Stimulated activated CD8-positive, alpha-beta memory T cell treated with anti-CD3 and anti-CD28 coated beads, Interleukin-15, amount 100 ng/mL, for 24 hours (primary cell): Measurements from ENCODE around the gene MID1IP1.

ENCODE experiments used
- DNase-seq: peaks from one replicate; pipeline ENCODE4 v3.0.0-alpha.2; 2020; ENCODE audit warnings: low read depth

MID1IP1 gene, protein sequence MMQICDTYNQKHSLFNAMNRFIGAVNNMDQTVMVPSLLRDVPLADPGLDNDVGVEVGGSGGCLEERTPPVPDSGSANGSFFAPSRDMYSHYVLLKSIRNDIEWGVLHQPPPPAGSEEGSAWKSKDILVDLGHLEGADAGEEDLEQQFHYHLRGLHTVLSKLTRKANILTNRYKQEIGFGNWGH

GRCh38 chrX:38800981-38801845, at the start of gene MID1IP1:
TSS of gene MID1IP1 (plus strand) at chrX:38801459. CDS start at chrX:38804947, 3,488 bp downstream.
- no peak for DNase-seq

GRCh38 chrX:38754102-38754790, 47.0 kb upstream of the MID1IP1 start:
- no peak for DNase-seq

DNA sequence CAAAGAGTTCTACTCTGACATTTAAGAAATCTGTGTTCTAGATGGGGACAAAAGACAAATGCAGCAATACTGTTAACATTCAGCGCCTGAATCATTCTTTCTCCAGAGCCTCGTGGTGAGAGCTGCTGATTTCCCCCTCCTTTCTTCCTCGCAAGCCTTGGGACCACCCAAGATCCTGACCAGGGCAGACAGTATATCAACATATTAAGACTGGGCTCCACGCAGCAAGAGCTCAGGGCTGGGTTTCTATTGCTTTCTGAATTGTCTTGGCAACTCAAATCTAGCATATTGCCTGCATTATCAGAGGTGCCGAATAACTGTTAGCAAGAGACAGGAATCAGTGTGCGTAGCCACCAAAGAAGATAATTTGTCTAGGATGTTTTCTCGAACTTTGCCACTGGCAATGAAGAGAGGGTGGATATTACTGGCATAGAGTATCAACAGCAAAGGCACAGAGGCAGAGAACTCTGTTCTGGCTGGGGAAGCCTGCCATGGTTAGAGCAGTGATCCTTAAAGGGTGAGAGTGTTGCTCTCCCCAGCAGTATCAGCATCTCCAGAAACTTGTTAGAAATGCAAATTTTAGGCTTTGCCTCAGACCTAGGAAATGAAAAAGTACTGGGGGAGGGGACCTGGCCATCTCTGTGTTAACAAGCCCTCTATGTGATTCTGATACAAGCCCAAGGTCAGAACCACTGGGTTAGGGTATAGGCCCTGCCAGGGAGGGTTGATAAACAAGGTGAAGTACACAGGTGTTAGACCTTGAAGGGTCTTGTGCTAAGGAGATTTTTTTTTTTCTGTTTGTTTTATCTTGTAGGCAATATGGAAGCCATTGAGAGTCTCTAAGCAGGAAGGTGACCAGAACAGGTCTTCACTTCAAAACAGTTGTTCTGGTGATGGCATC, 46.2 kb upstream of the MID1IP1 start:
- no peak for DNase-seq

- DNase-seq, result no peak
Measured at GRCh38 chrX:38760883-38761282, 40.4 kb upstream of the MID1IP1 start.

- DNase-seq, result no peak
Measured at GRCh38 chrX:38768079-38768478, 33.2 kb upstream of the MID1IP1 start.

DNA sequence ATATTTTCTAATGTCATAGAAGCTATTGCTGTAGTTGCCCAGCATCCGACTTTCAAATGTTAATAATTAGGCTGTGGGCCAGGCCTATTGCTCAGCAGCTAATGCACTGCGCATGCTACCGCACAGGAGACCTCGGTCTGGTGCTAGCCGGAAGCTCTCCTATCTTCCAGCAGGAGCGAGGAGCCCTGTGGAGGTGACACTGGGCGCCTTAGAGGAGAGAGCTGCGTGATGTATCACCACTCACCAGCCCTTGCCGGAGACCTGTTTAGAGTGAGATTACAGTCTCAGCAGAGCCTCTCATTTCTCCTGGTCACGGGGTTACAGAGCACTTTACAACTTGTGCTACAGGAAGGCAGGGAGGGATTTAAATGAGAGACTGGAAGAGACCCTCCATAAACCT, 31.1 kb upstream of the MID1IP1 start:
- DNase-seq, result no peak

DNA sequence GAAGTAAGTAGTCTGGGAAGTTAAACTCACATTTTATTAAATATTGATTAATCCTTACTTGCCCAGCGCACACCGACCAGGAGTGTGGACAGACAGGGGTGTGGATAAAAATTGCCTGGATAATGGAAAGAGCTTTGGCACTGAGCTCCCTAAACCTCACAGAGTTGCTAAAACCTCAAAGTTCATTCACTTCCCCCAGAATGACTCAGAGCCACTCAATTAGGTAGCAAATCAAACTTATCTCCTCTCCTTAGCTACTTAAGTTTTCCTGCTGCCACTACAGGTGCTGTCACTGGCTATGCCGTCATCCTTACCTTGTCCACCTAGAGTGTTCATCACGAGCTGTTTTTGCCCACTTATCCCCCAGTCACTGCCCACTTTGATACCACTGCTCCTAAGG, 27.0 kb upstream of the MID1IP1 start:
- DNase-seq, result no peak

- no peak for DNase-seq
Measured at GRCh38 chrX:38796946-38797345, 4.3 kb upstream of the MID1IP1 start.

- no peak for DNase-seq
Measured at GRCh38 chrX:38798956-38799355, 2.3 kb upstream of the MID1IP1 start.

GRCh38 chrX:38799995-38800580, 1.2 kb upstream of the MID1IP1 start:
- DNase-seq, result no peak

GRCh38 chrX:38803243-38803587, 2.0 kb downstream of the MID1IP1 start:
- no peak for DNase-seq

GRCh38 chrX:38803588-38804431, 2.6 kb downstream of the MID1IP1 start:
- DNase-seq, result no peak

DNA sequence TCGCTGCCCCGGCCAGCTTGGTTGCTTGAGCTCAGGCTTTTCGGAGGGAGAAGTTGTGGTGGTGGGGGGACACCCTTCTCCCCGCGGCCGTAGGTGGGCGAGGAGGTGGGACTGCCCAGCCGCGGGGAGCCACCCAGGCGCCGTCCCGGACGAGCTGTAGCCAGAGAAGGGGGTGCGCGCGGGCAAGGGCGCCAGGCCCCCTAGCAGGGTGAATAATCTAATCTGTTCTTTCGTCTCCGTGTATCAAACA, 3.1 kb downstream of the MID1IP1 start:
- DNase-seq, result no peak

GRCh38 chrX:38804682-38805431, 3.6 kb downstream of the MID1IP1 start:
- no peak for DNase-seq

GRCh38 chrX:38805432-38806389, 4.5 kb downstream of the MID1IP1 start:
- no peak for DNase-seq

- no peak for DNase-seq
Measured at GRCh38 chrX:38806875-38807621, 5.8 kb downstream of the MID1IP1 start.

DNA sequence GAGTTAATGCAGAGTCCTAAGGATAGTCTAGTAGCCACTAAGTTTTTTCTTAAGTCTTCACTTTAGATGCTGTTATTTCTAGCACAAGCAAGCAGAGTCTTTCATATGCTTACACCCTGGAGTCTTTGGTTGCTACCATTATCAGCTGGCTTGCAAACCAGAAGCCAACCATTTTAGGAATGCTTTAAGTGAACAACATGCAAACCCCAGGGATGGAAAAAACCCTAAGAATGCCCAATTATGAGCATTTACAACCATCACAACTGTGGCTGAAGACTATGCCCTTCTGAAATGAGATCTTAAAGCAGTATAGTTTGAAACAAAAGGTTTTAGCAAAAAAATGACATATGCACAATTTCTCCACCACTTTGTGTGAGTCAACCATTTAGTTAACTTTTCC, 6.6 kb downstream of the MID1IP1 start:
- DNase-seq, result no peak

DNA sequence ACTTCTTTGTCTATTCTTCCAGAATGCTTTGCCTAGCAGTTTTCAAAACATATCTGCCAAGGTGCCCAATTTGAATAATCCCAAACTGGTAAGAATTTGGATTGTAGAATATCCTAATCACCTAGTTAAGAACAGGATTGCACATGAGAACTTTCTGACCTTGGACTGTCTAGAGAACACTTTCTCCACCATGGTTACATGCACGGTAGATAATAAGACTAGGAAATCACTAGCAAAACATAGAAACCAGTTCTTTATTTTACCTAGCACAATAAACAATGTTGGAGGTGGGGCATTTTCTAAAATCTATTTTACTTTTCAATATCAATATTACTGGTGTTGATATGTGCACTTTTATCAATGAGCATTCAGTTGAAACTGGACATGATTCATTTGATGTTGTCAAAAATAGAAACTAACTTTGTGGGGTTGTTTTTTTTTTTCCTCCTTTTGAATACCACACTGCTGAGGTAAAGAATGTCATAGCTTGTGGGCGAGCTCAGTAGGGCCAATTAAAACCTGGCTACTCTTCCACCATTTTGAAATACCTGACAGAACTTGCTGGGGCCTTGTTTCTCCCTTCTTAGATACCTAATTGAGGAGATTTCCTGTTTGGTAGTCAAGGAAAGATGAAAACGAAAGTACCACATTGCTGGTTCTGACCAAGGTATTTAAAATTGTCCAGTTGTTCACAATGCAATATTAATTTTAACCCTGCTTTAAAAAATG, 10.4 kb downstream of the MID1IP1 start:
- DNase-seq, result no peak
